ENCODE data around the gene NFKBIA.
"Not testable (repeated sequence)": the region's sequence is repeated elsewhere in the genome, so short reads cannot be mapped to it uniquely, and the experiment has no call there.

The NFKBIA gene

DNA sequence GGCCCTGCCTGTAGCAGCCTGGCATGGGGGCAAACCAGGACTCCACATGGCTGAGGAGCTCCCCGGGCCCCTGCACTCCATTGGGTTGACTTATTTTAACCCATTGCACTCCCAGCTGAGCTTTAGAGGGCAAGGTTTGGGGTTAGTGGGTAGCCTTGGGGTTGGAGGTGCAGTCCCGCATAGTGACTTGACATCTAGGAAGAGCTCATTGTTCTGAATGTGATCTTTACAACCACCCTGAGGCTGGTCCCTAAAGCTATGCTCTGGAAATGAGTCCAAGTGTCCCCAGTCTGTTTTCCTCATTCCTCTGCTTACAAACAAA lies 36.4 kb downstream of the NFKBIA start:
- no peak for DNase-seq (ENCODE audit: low read depth)

DNA sequence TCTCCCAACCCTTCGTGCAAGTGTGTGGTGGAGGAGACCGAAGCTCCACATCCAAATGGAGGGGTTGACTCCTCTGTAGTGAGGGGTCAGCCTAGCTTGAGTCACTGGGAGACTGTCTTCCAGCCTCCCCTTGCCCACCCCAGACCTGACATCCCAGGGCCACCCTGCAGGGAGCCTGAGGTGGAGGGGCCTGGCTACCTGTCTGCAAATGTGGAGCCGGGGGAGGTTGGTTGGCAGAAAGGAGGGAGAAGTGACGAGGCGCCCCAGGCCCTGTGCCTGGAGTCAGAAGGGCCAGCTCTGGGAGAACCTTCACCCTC lies 37.5 kb downstream of the NFKBIA start:
- DNase-seq (ENCODE audit: low read depth), result no peak

DNA sequence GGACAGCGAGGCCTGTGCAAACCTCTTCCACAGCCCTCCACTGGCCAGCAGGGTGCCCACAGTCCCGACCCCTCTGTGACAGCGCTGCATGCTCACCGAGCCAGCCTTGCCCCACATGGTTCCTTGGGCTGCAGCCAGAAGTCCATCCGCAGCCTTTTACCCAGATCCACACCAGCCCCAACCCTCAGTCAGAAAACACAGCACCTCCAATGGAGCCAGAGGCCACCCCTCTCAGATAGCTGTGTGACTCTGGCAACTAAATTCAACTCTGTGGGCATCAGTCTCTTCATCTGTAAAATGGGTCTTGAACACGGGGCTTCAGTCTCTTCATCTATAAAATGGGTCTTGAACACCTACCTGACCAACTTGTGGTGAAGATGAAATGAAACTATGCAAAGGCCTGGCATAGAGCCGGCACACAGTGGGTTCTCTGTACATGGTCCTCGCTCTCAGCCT lies 38.0 kb downstream of the NFKBIA start:
- no peak for DNase-seq (ENCODE audit: low read depth)

DNA sequence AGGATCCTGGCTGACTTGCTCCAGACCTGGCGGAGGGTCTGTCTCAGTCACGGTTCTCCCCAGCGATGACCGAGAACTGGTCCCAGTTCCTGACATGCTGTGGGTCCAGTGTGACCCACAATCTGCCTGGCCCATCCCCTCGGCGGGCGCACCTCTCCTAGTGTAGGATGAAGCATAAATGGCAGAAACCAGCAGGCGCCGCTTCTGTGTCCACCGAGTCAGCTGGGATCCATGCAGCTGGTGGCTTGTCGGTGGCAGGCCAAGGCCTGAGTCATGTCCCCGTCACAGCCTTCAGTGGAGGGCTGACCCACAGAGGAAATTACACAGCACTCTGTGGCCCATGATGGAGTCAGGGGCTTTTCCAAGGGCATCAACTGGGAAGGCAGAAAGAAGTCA lies 38.5 kb downstream of the NFKBIA start:
- no peak for DNase-seq (ENCODE audit: low read depth)

DNA sequence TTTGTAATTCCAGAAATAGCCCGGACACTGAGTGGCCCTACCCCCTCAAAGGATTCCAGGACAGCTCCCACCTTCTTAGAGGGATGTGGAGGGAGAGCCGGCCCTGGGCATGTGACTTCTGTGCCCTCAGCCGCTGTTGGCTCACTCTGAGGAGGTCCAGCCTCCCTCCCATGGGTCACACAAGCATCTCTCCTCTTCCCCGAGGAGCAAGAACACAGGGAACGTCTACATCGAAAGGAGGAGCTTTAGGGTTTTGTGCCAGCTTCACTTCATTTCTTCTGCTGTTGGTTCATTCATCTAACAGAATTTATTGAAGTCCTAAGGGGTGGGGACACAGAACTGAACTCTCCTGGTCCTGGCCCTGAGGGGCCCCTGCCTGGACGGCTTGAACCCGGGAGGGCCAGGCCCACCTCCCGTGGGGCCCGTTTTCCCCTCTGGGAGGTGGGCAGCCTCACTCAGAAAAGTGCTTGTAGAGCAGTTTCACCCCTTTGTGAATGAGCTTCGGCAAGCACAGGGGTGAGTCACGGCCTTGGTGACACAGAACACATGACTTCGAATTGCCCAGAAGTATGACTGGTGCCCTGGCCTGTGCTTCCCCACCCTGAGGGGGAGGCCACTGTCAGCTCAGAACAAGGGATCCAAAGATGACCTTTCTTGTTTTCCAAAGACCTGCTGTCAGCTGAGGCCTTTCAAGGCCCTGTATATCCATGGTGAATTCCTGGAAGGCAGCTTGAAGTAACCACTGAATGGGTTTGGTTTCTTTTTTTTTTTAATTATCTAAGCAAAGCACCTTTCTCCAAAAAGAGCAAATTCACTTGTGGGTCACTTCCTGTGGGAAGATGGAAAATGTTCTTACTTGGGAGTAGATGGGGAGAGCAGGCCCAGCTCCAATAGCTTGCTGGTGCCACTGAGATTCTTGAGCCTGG lies 39.2 kb downstream of the NFKBIA start:
- peak; percentile 80 for DNase-seq (ENCODE audit: low read depth)

DNA sequence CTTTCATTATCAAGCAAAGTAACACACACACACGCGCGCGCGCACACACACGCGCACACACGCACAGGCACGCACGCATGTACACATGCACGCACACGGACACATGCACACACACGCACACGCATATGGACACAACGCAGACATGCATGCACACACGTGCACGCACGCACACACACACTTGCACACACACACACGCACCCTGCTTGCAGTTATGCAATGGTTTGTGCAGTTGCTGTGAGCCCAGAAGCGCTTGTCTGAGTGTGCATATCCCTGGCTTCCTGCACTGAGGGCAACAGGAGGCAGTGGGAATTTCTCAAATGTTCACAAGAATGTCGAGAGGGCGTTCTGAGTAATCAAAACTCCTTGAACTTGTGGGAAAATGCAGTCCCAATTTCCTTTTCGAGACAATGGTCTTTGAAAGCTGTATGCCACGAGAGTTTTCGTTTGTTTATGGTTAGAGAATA lies 41.6 kb downstream of the NFKBIA start:
- no peak for DNase-seq (ENCODE audit: low read depth)

DNA sequence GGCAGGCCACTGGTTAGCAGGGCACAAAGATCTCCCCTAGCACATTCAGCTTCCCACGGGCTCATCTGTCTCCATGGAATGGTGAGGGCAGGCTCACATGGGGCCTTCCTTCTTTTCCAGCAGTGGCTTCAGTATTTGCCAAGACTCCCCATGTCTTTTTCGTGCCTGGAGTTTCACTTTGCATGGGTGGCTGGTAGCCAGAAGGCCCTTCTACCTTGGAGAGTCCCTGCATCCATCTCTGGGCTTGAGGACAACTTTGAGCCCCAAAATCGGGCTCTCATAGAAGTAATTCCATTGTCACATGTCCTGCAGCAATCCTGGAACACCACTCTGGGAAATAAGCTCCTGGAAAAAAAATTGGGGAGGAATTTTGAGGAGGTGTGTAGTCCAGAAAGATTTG lies 42.1 kb downstream of the NFKBIA start:
- no peak for DNase-seq (ENCODE audit: low read depth)

DNA sequence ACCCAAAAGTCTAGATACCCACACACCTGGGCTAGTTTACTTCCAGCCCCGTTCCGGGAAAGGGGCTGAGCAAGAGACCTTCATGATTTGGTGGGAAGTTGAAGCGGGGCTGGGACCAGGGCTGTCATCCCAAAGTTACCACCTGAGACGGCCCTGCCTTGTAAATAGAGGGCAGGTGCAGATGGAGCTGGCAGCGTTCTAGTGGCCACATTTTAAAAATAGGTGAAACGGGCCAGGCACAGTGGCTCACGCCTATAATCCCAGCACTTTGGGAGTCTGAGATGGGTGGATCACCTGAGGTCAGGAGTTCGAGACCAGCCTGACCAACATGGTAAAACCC lies 43.4 kb downstream of the NFKBIA start:
- DNase-seq (ENCODE audit: low read depth), result no peak

DNA sequence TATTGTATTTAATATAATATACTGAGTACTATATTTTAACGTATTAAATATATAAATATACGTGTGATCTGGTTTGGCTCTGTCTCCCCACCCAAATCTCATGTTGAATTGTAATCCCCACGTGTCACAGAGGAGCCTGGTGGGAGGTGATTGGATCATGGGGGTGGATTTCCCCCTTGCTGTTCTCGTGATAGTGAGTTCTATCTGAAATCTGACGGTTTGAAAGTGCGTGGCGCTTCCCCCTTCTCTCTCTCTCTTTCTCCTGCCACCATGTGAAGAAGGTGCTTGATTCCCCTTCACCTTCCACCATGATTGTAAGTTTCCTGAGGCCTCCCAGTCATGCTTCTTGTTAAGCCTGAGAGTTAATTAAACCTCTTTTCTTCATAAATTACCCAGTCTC lies 44.9 kb downstream of the NFKBIA start:
- not testable (repeated sequence) for DNase-seq (ENCODE audit: low read depth)

DNA sequence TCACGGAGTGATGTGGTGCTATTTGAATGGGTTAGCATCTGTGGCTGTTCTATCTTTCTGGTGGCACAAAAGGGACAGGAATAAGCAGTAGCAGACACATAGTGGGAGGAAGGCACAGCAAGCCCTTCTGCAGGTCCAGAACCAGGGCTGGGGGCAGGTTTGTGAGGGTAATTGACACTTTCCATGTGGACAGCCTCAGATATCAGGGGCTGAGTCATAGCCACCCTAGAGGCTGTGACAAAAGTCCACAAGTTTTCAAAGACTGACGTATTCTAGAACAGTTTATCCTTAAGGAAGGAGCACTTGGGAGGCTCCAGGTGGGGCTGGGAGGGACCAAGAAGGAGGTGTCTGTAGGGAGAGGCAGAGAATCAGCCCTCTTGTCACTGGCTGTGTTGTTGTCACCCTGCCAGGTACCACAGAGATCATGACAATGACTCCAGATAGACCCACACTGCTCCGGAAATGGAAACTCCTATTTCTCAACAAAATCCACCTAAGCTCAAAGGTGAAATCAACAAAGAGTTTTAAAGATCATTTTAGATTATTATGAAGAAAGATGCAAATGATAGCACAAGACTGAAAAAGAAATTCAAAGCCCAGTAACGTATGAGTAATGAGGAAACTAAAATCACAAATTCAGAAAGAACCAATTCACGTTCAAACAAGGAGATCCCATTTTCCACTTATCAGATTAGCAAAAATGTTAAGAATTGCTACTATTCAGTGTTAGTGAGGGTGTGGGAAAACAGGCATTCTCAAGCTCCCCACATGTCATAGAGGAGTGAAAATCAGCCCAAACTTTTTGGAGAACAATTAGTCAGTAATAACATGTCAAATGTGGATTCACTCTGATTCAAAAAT lies 48.3 kb downstream of the NFKBIA start:
- no peak for DNase-seq (ENCODE audit: low read depth)

DNA sequence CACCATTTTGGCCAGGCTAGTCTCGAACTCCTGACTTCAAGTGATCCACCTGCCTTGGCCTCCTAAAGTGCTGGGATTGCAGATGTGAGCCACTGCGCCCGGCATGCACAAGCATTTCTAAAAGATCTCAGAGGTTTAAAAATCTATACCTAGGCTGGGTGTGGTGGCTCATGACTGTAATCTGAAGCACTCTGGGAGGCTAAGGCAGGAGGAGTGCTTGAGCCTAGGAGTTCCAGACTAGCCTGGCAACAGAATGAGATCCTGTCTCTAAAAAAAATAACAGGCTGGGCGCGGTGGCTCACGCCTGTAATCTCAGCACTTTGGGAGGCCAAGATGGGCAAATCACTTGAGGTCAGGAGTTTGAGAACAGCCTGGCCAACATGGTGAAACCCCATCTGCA lies 49.3 kb downstream of the NFKBIA start:
- DNase-seq (ENCODE audit: low read depth), result not testable (repeated sequence)

DNA sequence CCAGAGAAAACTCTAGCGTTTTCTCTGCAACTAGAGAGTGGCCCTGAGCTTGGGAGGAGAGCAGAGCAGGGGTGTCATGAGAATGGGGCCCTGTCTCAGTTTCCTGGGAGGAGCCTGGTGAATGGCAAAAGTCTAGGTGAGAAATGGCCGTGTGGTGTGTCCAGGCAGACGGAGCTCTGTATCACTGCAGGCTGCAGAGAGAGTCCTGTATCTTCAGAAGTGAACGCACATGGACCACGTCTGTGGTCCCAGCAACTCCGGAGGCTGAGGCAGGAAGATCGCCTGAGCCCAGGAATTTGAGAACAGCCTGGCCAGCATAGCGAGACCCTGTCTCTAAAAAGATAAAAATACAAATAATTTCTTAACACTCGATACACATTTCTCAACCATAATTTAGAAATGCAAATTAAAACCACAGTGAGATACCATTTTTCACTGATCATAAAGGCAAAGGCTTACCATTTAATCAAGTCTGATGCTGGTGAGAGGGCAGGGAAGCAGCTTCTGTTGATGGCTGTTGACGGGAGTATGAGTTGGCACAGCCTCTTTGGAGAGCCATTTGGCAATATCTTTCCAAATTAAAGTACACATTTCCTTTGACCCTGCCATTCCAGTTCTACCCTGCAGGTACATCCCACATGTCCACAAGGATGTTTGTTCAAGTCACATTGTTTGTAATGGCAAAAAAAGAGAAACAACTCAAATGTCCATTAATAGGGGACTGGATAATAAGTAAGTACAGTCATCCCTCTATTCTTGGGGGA lies 51.0 kb downstream of the NFKBIA start:
- DNase-seq (ENCODE audit: low read depth), result no peak

DNA sequence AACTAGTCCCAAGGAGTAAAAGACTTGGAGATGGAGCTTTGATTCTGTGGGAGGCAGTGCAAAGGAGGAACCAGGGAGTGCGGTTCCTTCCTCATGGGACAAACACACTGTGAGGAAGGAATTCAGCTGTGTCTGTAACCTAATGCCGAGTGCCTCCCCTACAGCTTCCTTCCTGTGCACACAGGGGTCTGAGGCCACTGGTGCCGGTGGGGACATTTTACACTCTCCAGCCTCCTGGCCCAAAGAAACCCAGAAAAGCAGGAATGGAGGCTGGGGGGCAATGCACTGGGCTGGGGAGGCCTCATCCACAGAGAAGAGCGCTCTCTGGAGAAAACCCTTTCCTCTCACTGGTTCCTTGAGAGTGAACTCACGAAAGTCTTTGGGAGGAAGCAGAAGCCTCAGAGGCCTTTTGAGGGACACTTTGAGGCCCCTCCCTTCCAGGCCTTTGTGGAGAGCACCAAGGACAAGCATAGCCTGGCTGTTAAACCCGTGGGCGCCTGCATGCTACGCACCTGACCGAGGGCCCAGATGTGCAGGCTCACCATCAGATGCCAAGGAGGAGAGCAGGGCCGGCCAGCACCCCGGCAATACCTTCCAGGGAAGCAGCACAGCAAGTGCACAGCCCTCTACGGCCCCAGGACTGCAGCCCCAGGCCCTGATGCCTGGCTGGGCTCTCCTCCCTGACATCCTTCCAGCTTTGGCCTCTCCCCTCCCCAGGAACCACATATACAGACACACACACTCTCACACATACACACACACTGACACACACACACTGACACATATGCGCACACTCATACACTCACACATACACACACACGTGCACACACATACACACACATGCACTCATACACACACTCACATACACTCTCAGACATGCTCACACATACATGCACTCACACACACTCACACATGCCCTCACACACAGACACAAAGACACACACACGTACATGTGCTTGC lies 52.0 kb downstream of the NFKBIA start:
- DNase-seq (ENCODE audit: low read depth), result no peak

DNA sequence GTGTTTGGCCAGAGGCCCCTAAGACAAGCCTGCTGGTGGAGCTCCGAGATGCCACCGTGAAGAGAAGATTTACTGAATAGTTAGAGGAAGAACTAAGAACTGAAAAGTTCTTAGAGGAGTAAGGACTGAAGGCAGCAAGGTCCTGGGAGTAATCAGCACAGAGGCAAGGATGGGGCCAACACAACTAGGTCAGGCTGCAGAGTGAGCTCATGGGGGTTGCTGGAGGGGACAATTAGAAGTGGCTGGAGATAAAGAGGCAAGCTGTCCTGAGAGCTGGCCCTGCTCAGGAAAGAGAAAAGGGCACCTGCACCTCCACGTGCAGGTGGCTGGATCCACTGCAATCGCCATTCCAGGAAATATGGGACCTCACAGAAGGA lies 52.7 kb downstream of the NFKBIA start:
- no peak for DNase-seq (ENCODE audit: low read depth)
